ENCODE measurements around the gene ANKRD36C.
"Not testable (repeated sequence)": the region's sequence is repeated elsewhere in the genome, so short reads cannot be mapped to it uniquely, and the experiment has no call there.

GRCh38 chr2:96009833-96010232, 18.2 kb upstream of the ANKRD36C start:
- TF ChIP-seq, protein P1, sequence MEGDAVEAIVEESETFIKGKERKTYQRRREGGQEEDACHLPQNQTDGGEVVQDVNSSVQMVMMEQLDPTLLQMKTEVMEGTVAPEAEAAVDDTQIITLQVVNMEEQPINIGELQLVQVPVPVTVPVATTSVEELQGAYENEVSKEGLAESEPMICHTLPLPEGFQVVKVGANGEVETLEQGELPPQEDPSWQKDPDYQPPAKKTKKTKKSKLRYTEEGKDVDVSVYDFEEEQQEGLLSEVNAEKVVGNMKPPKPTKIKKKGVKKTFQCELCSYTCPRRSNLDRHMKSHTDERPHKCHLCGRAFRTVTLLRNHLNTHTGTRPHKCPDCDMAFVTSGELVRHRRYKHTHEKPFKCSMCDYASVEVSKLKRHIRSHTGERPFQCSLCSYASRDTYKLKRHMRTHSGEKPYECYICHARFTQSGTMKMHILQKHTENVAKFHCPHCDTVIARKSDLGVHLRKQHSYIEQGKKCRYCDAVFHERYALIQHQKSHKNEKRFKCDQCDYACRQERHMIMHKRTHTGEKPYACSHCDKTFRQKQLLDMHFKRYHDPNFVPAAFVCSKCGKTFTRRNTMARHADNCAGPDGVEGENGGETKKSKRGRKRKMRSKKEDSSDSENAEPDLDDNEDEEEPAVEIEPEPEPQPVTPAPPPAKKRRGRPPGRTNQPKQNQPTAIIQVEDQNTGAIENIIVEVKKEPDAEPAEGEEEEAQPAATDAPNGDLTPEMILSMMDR (IDR thresholded peaks at IDR 0.05), result not testable (repeated sequence)
- not testable (repeated sequence) for TF ChIP-seq TCF7L2 (IDR thresholded peaks at IDR 0.05; ENCODE audit: low read depth, low read length)

Measured in Panc1 (cell line).